Right lobe of liver (tissue), 4 donors: ENCODE data around the gene GTF3C1.

Experiments
- POLR2A ChIP-seq: fragments of 450-650 bp; IDR thresholded peaks from one replicate; pipeline ENCODE4 v1.6.1; 2017; ENCODE audit warnings: antibody characterized with exemption, mild to moderate bottlenecking
- TF ChIP-seq, protein P1 (sequence below), 4 donors: fragments of 200-600 bp in 3 of 4; fragments of 450-650 bp in 1 of 4; IDR thresholded peaks; one replicate each; pipeline versions ENCODE4 v1.5.1 to v1.8.0; 2016 to 2022; ENCODE audit warnings: antibody characterized with exemption in 4 of 4, mild to moderate bottlenecking in 2 of 4
- donor health status: DM: no; HTN: no; CAD: no.
- donor health status: DM: no; HTN: no; CAD: no.
- donor health status: DM: no; HTN: yes; CAD: no.

DNA sequence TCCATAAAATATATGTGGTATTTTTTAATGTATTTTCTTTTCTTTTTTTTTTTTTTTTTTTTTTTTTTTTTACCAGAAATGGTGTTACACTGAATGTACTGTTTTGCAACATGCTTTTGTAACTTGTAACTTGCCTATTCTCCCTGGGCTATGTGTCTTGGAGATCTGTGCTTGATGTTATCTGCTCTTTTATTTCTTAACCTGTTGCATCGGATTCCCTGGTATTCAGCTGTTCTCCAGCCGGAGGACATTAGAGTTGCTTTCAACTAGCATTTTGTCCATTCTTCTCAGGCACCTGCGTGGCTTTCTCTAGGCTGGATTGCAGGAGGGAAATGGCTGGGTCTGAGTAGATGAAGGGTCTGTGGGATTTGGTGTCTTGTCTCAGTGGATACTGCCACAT lies 47.6 kb upstream of the GTF3C1 start:
- TF ChIP-seq, protein P1, sequence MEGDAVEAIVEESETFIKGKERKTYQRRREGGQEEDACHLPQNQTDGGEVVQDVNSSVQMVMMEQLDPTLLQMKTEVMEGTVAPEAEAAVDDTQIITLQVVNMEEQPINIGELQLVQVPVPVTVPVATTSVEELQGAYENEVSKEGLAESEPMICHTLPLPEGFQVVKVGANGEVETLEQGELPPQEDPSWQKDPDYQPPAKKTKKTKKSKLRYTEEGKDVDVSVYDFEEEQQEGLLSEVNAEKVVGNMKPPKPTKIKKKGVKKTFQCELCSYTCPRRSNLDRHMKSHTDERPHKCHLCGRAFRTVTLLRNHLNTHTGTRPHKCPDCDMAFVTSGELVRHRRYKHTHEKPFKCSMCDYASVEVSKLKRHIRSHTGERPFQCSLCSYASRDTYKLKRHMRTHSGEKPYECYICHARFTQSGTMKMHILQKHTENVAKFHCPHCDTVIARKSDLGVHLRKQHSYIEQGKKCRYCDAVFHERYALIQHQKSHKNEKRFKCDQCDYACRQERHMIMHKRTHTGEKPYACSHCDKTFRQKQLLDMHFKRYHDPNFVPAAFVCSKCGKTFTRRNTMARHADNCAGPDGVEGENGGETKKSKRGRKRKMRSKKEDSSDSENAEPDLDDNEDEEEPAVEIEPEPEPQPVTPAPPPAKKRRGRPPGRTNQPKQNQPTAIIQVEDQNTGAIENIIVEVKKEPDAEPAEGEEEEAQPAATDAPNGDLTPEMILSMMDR (IDR thresholded peaks at IDR 0.05), result no peak
- TF ChIP-seq POLR2A, result no peak
